HepG2 (cell line): ENCODE data around the gene PGC. TPM values are rescaled to one million over a fixed set of nuclear protein-coding genes. Genes with fewer than 3 reads are reported as not detected.
A peak's percentile ranks its signal among the peaks of the same experiment; 100 is the strongest.

Experiments used
- CBX1 ChIP-seq: IDR thresholded peaks from one replicate; pipeline ENCODE4 v1.6.1; 2016; ENCODE audit warnings: antibody characterized with exemption, low read depth
- EP300 ChIP-seq, 3 experiments: sonication (generic) in 1 of 3; formaldehyde crosslinking in 1 of 3; IDR thresholded peaks; 2 replicates each; pipeline versions ENCODE4 v1.5.1 to v1.6.1; 2011 to 2020; ENCODE audit warnings: low read depth in 2 of 3, low read length in 2 of 3, borderline replicate concordance in 1 of 3, improper control_type of control experiment in 1 of 3, mild to moderate bottlenecking in 1 of 3, missing genetic modification reagents in 1 of 3, moderate library complexity in 1 of 3
- GABPB1 ChIP-seq: IDR thresholded peaks from 2 replicates; pipeline ENCODE4 v1.6.1; 2016; ENCODE audit warnings: mild to moderate bottlenecking, missing genetic modification reagents, moderate library complexity, missing compliant biosample characterization
- HINFP ChIP-seq: sonication (generic); formaldehyde crosslinking; IDR thresholded peaks from 2 replicates; pipeline ENCODE4 v1.4.0; 2020; ENCODE audit warnings: low read depth, mild to moderate bottlenecking, missing genetic modification reagents
- KAT8 ChIP-seq: IDR thresholded peaks from 2 replicates; pipeline ENCODE4 v1.6.1; 2016; ENCODE audit warnings: missing genetic modification reagents, missing compliant biosample characterization
- MTF1 ChIP-seq: sonication (generic); formaldehyde crosslinking; IDR thresholded peaks from 2 replicates; pipeline ENCODE4 v1.5.0; 2020; ENCODE audit warnings: missing genetic modification reagents
- NCOR1 ChIP-seq: fragments of 200-600 bp; sonication (generic); IDR thresholded peaks from 2 replicates; pipeline ENCODE4 v1.7.0; 2017; ENCODE audit warnings: antibody characterized with exemption, low read length, borderline replicate concordance
- NFATC3 ChIP-seq: sonication (generic); formaldehyde crosslinking; IDR thresholded peaks from 2 replicates; pipeline ENCODE4 v1.5.1; 2020; ENCODE audit warnings: mild to moderate bottlenecking, missing genetic modification reagents
- NRL ChIP-seq: sonication (generic); formaldehyde crosslinking; IDR thresholded peaks from 2 replicates; pipeline ENCODE4 v1.5.0; 2020; ENCODE audit warnings: missing genetic modification reagents, mild to moderate bottlenecking, moderate library complexity, borderline replicate concordance
- RBM39 ChIP-seq: fragments of 200-400 bp; formaldehyde crosslinking; IDR thresholded peaks from one replicate; pipeline ENCODE4 v1.6.1; 2018; ENCODE audit warnings: antibody characterized with exemption, mild to moderate bottlenecking, low read depth, low read length; ENCODE audit not compliant: poor library complexity, severe bottlenecking
- RXRB ChIP-seq: IDR thresholded peaks from 2 replicates; pipeline ENCODE4 v1.6.1; 2016; ENCODE audit warnings: borderline replicate concordance, missing genetic modification reagents, missing compliant biosample characterization
- SUZ12 ChIP-seq: fragments of 150-350 bp; IDR thresholded peaks from 2 replicates; pipeline ENCODE4 v1.6.1; 2014; ENCODE audit warnings: low read depth, low read length
- TRIM22 ChIP-seq: fragments of 450-650 bp; IDR thresholded peaks from 2 replicates; pipeline ENCODE4 v1.6.1; 2017
- ZBTB7B ChIP-seq: sonication (generic); formaldehyde crosslinking; IDR thresholded peaks from 2 replicates; pipeline ENCODE4 v1.4.0; 2020; ENCODE audit warnings: missing genetic modification reagents
- ZFP36L2 ChIP-seq: sonication (generic); formaldehyde crosslinking; IDR thresholded peaks from 2 replicates; pipeline ENCODE4 v1.4.0; 2020; ENCODE audit warnings: missing genetic modification reagents
- ZNF101 ChIP-seq: sonication (generic); formaldehyde crosslinking; IDR thresholded peaks from 2 replicates; pipeline ENCODE4 v1.4.0; 2020; ENCODE audit warnings: mild to moderate bottlenecking, low read depth, missing genetic modification reagents, borderline replicate concordance
- ZNF274 ChIP-seq: sonication (generic); formaldehyde crosslinking; IDR thresholded peaks from 2 replicates; pipeline ENCODE4 v1.5.1; 2020; ENCODE audit warnings: mild to moderate bottlenecking, missing genetic modification reagents
- ZNF275 ChIP-seq: sonication (generic); formaldehyde crosslinking; IDR thresholded peaks from 2 replicates; pipeline ENCODE4 v1.8.0; 2022; ENCODE audit warnings: missing genetic modification reagents, mild to moderate bottlenecking, inconsistent platforms, borderline replicate concordance
- ZNF549 ChIP-seq: sonication (generic); formaldehyde crosslinking; IDR thresholded peaks from 2 replicates; pipeline ENCODE4 v1.5.0; 2020; ENCODE audit warnings: missing genetic modification reagents
- ZNF557 ChIP-seq: sonication (generic); formaldehyde crosslinking; IDR thresholded peaks from 2 replicates; pipeline ENCODE4 v1.4.0; 2020; ENCODE audit warnings: missing genetic modification reagents
- ZNF770 ChIP-seq: sonication (generic); formaldehyde crosslinking; IDR thresholded peaks from 2 replicates; pipeline ENCODE4 v1.5.0; 2020; ENCODE audit warnings: mild to moderate bottlenecking, missing genetic modification reagents
- ZNF883 ChIP-seq: sonication (generic); formaldehyde crosslinking; IDR thresholded peaks from 2 replicates; pipeline ENCODE4 v1.5.1; 2020; ENCODE audit warnings: mild to moderate bottlenecking, missing genetic modification reagents; ENCODE audit errors: not compliant biosample characterization
- polyA plus RNA-seq, 8 experiments: library from polyadenylated mRNA; depleted of rRNA in 3 of 8; stranded (reverse) in 7 of 8; unstranded in 1 of 8; fragments of >200 nt; fragmentation: Illumina TruSeq in 4 of 8; extraction: Trizol in 4 of 8; gene quantifications; 2 replicates each; pipeline versions ENCODE4 v1.2.1 to v1.2.3, GENCODE V29; 2011 to 2016; ENCODE audit warnings: low read depth in 4 of 8, missing spikeins in 1 of 8, mixed read lengths in 1 of 8; ENCODE audit not compliant: insufficient read depth in 1 of 8
- total RNA-seq, 5 experiments: library from RNA; depleted of rRNA; stranded (reverse); fragments of >200 nt; fragmentation: Illumina TruSeq; extraction: Trizol; gene quantifications; 2 replicates each; pipeline ENCODE4 v1.2.3, GENCODE V29; 2016; ENCODE audit warnings: low read depth in 1 of 5

Gene PGC
- total and polyA plus RNA-seq, 2 of the 13 experiments (the other 11 are each of a cell fraction or from before 2014, with no cell fraction given) = 426 to 502 TPM

- TF ChIP-seq TRIM22 (no peak), MTF1 (CRISPR knock-in tag) (no peak), HINFP (CRISPR knock-in tag) (no peak; the same call in 1 of the 2 replicates), ZBTB7B (CRISPR knock-in tag) (peak; percentile 47; the same call in 1 of the 2 replicates), ZFP36L2 (CRISPR knock-in tag) (no peak), ZNF101 (CRISPR knock-in tag) (no peak), ZNF770 (peak; percentile 64; the same call in 1 of the 2 replicates), SUZ12 (no peak), RXRB (CRISPR knock-in tag) (no peak), ZNF883 (CRISPR knock-in tag) (peak; percentile 53), NRL (CRISPR knock-in tag) (peak; percentile 97; the same call in 1 of the 2 replicates), CBX1 (peak; percentile 25), KAT8 (CRISPR knock-in tag) (peak; percentile 69), EP300 (IDR thresholded peaks at IDR 0.05; ENCODE audit: low read depth in 2 of 2, low read length in 2 of 2) (no peak), EP300 (CRISPR knock-in tag; IDR thresholded peaks at IDR 0.05; ENCODE audit: borderline replicate concordance) (no peak), RBM39 (peak; percentile 84), NCOR1 (no peak), ZNF275 (CRISPR knock-in tag) (peak; percentile 81; the same call in 1 of the 2 replicates), ZNF557 (no peak), ZNF549 (CRISPR knock-in tag) (no peak), ZNF274 (CRISPR knock-in tag) (no peak; the same call in 1 of the 2 replicates), NFATC3 (no peak), GABPB1 (CRISPR knock-in tag) (peak; percentile 64; the same call in 1 of the 2 replicates)
Measured at GRCh38 chr6:41733707-41734665, 13.2 kb downstream of the PGC start (continued).
